SK-N-SH (cell line): ENCODE results near the gene STX18.

Source experiments
- CHD2 ChIP-seq: fragments of 150-350 bp; IDR thresholded peaks from 2 replicates; pipeline ENCODE4 v1.6.1; 2018; ENCODE audit warnings: low read length; ENCODE audit not compliant: partially characterized antibody
- EP300 ChIP-seq, 2 experiments: IDR thresholded peaks; 2 replicates each; pipeline versions ENCODE4 v1.4.0 to v1.6.1; 2012; ENCODE audit warnings: borderline replicate concordance in 1 of 2, low read depth in 1 of 2, low read length in 1 of 2
- GABPA ChIP-seq: IDR thresholded peaks from 2 replicates; pipeline ENCODE4 v1.4.0; 2012; ENCODE audit warnings: low read depth, mild to moderate bottlenecking
- MEF2A ChIP-seq: IDR thresholded peaks from 2 replicates; pipeline ENCODE4 v1.4.0; 2012; ENCODE audit warnings: low read depth, borderline replicate concordance
- RFX5 ChIP-seq: IDR thresholded peaks from 2 replicates; pipeline ENCODE4 v1.6.1; 2012; ENCODE audit warnings: mild to moderate bottlenecking, improper control_type of control experiment, low read length
- SIN3A ChIP-seq: IDR thresholded peaks from 2 replicates; pipeline ENCODE4 v1.6.1; 2012; ENCODE audit warnings: low read depth, mild to moderate bottlenecking, low read length, moderate library complexity, borderline replicate concordance
- TAF1 ChIP-seq: IDR thresholded peaks from 2 replicates; pipeline ENCODE4 v1.6.1; 2012; ENCODE audit warnings: low read depth, mild to moderate bottlenecking, low read length, moderate library complexity, borderline replicate concordance
- TCF12 ChIP-seq: IDR thresholded peaks from 2 replicates; pipeline ENCODE4 v1.4.0; 2012
- TF ChIP-seq, protein P1 (sequence below): fragments of 200-600 bp; sonication (generic); IDR thresholded peaks from 2 replicates; pipeline ENCODE4 v1.6.1; 2017; ENCODE audit warnings: antibody characterized with exemption, mild to moderate bottlenecking, moderate library complexity

DNA sequence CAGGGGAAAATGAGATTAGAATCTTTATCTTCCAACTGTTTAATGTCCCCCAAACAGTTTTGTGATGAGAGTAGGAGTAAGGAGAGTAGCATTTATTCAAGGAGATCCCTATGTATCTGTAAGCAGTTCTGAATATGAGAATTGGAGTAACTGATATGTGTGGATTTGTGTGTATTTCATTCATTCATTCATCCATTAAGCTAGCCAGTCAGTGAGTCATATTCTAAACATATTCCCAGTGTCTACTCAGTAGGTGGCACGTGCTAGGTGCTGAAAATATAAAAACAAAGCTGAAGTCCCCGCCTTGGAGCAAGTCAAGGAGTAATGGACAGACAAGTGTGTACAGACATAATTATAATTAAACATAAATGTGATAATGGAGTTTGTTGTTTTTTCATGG, 12.4 kb upstream of the STX18 start:
- TF ChIP-seq EP300 (IDR thresholded peaks at IDR 0.05; ENCODE audit: borderline replicate concordance in 1 of 2, low read depth in 1 of 2, low read length in 1 of 2) = no peak
- no peak for TF ChIP-seq RFX5
- no peak for TF ChIP-seq CHD2
- TF ChIP-seq, protein P1, sequence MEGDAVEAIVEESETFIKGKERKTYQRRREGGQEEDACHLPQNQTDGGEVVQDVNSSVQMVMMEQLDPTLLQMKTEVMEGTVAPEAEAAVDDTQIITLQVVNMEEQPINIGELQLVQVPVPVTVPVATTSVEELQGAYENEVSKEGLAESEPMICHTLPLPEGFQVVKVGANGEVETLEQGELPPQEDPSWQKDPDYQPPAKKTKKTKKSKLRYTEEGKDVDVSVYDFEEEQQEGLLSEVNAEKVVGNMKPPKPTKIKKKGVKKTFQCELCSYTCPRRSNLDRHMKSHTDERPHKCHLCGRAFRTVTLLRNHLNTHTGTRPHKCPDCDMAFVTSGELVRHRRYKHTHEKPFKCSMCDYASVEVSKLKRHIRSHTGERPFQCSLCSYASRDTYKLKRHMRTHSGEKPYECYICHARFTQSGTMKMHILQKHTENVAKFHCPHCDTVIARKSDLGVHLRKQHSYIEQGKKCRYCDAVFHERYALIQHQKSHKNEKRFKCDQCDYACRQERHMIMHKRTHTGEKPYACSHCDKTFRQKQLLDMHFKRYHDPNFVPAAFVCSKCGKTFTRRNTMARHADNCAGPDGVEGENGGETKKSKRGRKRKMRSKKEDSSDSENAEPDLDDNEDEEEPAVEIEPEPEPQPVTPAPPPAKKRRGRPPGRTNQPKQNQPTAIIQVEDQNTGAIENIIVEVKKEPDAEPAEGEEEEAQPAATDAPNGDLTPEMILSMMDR = no peak
- TF ChIP-seq MEF2A = no peak
- TF ChIP-seq GABPA = no peak
- TF ChIP-seq TCF12 = no peak
- TF ChIP-seq SIN3A = no peak
- no peak for TF ChIP-seq TAF1
